Left ventricle myocardium inferior (tissue), 1 donor: ENCODE measurements around the gene TMEM183A. TPM values are rescaled to one million over a fixed set of nuclear protein-coding genes. Genes with fewer than 3 reads are reported as not detected.

Experiments used
- DNase-seq: peaks from one replicate; pipeline ENCODE4 v3.0.0-alpha.2; 2020
- H3K27ac ChIP-seq: fragments of 200-600 bp; replicated peaks from 2 replicates; pipeline ENCODE4 v1.8.0; 2021
- H3K27me3 ChIP-seq: fragments of 200-600 bp; 2 replicates; pipeline ENCODE4 v1.8.0; 2021; ENCODE audit warnings: low read depth
- H3K36me3 ChIP-seq: fragments of 200-600 bp; 2 replicates; pipeline ENCODE4 v1.8.0; 2021
- H3K4me1 ChIP-seq: fragments of 200-600 bp; 2 replicates; pipeline ENCODE4 v1.8.0; 2021
- H3K4me3 ChIP-seq: fragments of 200-600 bp; 2 replicates; pipeline ENCODE4 v1.8.0; 2021; ENCODE audit warnings: mild to moderate bottlenecking, moderate library complexity
- H3K9me3 ChIP-seq: fragments of 200-600 bp; replicated peaks from 2 replicates; pipeline ENCODE4 v1.8.0; 2021
- intact Hi-C: fragments of 100-400 bp; cut with micrococcal nuclease; formaldehyde crosslinking; loops from one replicate; pipeline ENCODE4 v1.11.0; 2022
- total RNA-seq: library from RNA; stranded (reverse); fragmentation: NEBNext Ultra II Directional; extraction: Animal tissue kit (Norgen Biotek cat#: 25700); gene quantifications from one replicate; pipeline ENCODE4 v1.2.1, GENCODE V29; 2021
- TF ChIP-seq, protein P1 (sequence below): fragments of 200-600 bp; IDR thresholded peaks from 2 replicates; pipeline ENCODE4 v1.8.0; 2021; ENCODE audit warnings: antibody characterized with exemption, mild to moderate bottlenecking, borderline replicate concordance
- donor health status: DM: no; HTN: yes; CAD: no; lungs with severe emphysema.

Gene TMEM183A
- total RNA-seq, 1 donor from 2014 or later = 21.8 TPM

DNA sequence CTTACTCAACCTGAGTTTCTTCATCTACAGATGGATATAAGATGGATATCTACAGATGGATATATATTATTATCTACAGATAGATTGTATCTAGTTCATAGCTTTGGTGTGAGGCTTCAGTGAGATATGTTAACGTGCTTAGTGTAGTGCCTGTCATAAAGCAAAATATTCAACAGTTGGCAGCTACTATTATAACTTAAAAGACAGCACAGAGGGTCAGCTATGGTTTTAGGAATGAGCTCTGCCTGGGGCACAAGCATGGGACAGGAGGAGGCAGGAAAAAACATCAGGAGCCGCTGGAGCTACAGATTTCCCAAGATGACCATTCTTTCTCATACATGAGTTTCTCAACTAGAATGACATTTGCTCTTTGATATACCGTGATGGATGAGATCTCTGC is 38.8 kb upstream of the TMEM183A start:
- Histone ChIP-seq H3K27me3 (no peaks in the 10 kb centered on the region), H3K9me3 (no peaks in the 10 kb centered on the region), H3K4me1 (peaks cover 51% of the 10 kb centered on the region), H3K27ac (peak overlapping the region; percentile 97), H3K36me3 (peaks cover 13% of the 10 kb centered on the region), H3K4me3 (peak overlapping the region; percentile 99)
- no peak for DNase-seq
- intact Hi-C loops = no loop called here
- TF ChIP-seq, protein P1, sequence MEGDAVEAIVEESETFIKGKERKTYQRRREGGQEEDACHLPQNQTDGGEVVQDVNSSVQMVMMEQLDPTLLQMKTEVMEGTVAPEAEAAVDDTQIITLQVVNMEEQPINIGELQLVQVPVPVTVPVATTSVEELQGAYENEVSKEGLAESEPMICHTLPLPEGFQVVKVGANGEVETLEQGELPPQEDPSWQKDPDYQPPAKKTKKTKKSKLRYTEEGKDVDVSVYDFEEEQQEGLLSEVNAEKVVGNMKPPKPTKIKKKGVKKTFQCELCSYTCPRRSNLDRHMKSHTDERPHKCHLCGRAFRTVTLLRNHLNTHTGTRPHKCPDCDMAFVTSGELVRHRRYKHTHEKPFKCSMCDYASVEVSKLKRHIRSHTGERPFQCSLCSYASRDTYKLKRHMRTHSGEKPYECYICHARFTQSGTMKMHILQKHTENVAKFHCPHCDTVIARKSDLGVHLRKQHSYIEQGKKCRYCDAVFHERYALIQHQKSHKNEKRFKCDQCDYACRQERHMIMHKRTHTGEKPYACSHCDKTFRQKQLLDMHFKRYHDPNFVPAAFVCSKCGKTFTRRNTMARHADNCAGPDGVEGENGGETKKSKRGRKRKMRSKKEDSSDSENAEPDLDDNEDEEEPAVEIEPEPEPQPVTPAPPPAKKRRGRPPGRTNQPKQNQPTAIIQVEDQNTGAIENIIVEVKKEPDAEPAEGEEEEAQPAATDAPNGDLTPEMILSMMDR = no peak

DNA sequence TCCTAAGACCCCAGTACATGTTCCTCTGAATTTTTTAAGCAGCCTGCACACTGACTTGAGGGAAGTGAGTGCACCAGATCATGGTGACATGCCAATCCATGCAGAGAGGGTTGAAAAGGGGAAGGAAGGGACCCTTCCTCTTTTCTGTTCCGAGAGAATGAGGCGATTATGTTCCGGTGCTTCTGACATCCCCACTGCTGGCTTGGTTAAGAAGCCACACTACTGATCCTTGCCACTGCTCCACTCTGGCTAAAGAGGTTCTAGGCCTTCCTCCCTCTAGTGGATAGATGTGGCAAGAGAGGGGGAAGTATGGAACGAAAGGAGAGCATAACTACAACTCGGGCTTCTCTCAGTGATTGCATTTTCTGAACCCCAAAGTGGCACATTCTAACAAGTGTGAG is 38.3 kb upstream of the TMEM183A start:
- intact Hi-C loops = no loop called here

DNA sequence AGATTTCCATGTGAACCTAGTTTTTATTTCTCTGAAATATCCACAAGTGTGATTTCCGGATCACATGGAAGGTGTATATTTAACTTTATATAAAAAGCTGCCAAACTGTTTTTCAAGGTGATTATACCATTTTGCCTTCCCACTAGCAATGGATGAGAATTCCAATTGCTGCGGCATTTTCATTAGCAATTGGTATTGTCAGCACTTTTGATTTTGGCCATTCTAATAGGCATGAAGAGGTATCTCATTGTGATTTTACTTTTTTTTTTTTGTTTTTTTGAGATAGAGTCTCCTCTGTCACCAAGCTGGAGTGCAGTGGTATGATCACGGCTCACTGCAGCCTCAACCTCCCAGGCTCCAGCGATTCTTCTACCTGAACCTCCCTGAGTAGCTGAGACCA is 35.1 kb upstream of the TMEM183A start:
- no peak for DNase-seq
- H3K4me3 ChIP-seq = no peak overlapping the region
- H3K27me3 ChIP-seq = peaks cover 18% of the 10 kb centered on the region
- intact Hi-C loops = no loop called here
- H3K36me3 ChIP-seq = no peaks in the 10 kb centered on the region
- H3K27ac ChIP-seq = no peak overlapping the region
- H3K9me3 ChIP-seq = no peaks in the 10 kb centered on the region
- peaks cover 15% of the 10 kb centered on the region for H3K4me1 ChIP-seq
- TF ChIP-seq, protein P1 = no peak

More for the DNA sequence above, 38.3 kb upstream of the TMEM183A start:
- Histone ChIP-seq H3K9me3 (no peaks in the 10 kb centered on the region), H3K4me3 (no peak overlapping the region), H3K4me1 (peaks cover 46% of the 10 kb centered on the region), H3K27ac (peak overlapping the region; percentile 97), H3K36me3 (peaks cover 7% of the 10 kb centered on the region), H3K27me3 (no peaks in the 10 kb centered on the region)
- TF ChIP-seq, protein P1 = peak; percentile 69
- peak; percentile 25 for DNase-seq

DNA sequence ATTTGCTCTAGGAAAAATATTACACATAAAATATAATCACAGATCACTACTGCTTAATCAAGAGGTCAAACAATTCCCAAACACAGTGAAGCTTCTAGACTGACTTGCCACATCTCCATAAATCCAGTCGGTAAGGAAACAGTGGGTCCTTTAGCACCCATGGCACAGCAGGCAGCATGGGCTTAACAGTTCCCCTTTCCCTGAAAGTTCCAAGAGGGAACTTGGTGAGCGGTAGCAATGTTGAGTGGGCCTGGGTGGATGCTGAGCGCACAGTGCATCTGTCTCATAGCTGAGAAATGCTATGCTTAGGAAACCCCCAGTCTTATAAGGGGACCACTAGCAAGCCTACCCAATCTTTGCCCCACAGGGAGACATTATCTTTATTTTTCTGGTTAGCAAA is 32.3 kb upstream of the TMEM183A start:
- Histone ChIP-seq H3K4me1 (no peaks in the 10 kb centered on the region), H3K4me3 (no peak overlapping the region), H3K9me3 (no peaks in the 10 kb centered on the region), H3K27me3 (peaks cover 46% of the 10 kb centered on the region), H3K27ac (no peak overlapping the region), H3K36me3 (no peaks in the 10 kb centered on the region)
- TF ChIP-seq, protein P1 = no peak
- intact Hi-C loops = no loop called here
- no peak for DNase-seq

DNA sequence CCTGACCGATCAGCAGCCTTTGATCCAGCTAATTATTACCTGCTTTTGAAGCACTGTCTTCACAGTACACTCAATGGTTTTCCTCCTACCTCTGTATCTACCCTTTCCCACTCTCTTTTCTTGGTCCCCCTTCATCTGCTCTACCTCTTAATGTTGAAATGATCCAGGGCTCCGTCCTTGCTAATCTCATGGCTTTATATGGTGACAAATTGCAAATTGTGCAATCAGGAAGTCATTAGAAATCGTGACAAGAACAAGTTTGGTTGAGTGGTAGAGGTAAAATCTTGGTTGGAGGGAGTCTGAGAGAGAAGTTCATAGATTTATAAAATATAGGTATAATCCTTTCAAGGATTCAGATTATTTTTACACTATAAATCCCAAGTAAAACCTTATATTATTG is 30.5 kb upstream of the TMEM183A start:
- DNase-seq = no peak
- Histone ChIP-seq H3K27ac (no peak overlapping the region), H3K9me3 (no peaks in the 10 kb centered on the region), H3K27me3 (peaks cover 50% of the 10 kb centered on the region), H3K4me1 (no peaks in the 10 kb centered on the region), H3K36me3 (no peaks in the 10 kb centered on the region), H3K4me3 (no peak overlapping the region)
- intact Hi-C loops = no loop called here
- TF ChIP-seq, protein P1 = no peak

DNA sequence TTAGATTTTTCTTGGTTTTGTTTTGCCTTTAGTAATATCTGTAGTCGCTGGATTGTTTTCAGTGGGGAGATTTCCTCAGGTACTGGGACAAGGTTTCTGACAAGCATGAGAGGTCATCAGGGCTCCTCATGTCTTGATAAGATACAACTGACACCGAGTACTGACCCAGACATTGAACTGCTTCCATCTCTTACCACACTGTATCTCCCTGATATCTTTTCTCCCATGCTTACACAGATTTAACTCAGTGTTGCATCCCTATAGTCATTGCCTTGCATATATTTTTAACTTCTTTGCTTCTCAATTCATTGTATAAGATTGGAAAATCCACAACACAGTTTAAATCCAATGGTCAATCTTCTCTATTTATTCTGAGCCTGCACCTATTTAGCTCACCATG is 27.7 kb upstream of the TMEM183A start:
- TF ChIP-seq, protein P1 = no peak
- intact Hi-C loops = no loop called here
- no peak for DNase-seq
- no peaks in the 10 kb centered on the region for H3K36me3 ChIP-seq
- no peak overlapping the region for H3K4me3 ChIP-seq
- no peaks in the 10 kb centered on the region for H3K9me3 ChIP-seq
- H3K4me1 ChIP-seq = no peaks in the 10 kb centered on the region
- no peak overlapping the region for H3K27ac ChIP-seq
- H3K27me3 ChIP-seq = peaks cover 50% of the 10 kb centered on the region
